HG03460 (cell line): Measurements from ENCODE around the gene LOC128125822.
"Not testable (repeated sequence)": the region's sequence is repeated elsewhere in the genome, so short reads cannot be mapped to it uniquely, and the experiment has no call there.

Source experiments
- ATAC-seq: cut with Tn5 transposase; IDR thresholded peaks from one replicate; pipeline ENCODE4 v1.9.1; 2021; ENCODE audit not compliant: unreplicated experiment

LOC128125822 gene

DNA sequence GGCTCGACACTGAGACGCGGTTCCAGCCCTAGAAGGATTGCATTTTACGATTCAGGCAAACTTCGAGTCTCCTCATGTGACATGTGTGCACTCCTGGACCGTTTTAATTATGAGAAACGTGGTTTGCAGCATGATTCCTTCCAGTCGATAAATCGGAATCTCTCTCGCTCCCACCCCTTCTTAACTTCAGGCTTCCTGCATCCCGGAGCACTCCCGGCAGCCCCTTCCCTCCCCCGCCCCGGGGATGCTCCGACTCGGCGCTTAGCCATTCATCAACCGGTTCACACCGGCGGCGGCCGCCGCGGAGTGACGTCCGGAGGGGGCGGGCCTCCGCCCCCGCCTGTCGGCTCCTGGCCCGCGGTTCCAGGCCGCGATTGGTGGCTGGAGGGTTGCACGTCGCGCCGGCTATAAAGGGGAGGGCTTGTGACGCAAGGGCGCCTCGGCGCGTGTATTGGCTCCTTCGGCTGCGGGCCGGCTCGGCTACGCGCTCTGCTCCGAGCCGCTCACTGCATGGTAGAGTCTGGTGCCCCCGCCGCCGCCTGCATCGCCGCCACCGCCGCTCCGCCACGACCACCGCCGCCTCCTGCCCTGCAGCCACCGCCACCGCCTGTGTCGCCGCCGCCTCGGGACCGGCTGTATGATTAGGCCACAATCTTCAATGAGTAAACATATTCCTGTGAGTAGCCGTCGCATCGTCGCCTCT lies at the start of gene LOC128125822, which contains the start of gene PTP4A1:
LOC128125822 (plus strand) TSS at position 437 of the 703 bp plus-strand sequence.
PTP4A1 (plus strand) TSS at position 437 of the 703 bp plus-strand sequence. CDS start 4,401 bp downstream, outside the sequence.
- peak; percentile 88 for ATAC-seq

DNA sequence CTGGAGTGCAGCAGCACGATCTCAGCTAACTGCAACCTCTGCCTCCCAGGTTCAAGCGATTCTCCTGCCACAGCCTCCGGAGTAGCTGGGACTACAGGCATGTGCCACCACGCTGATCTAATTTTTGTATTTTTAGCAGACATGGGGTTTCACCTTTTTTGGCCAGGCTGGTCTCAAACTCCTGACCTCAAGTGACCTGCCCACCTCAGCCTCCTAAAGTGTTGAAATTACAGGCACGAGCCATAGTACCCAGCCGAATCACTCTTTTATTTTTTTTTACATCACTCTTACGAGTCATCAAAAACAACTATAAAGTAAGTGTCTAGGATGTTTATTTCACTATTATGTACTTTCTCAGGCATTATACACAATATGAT lies 49.4 kb upstream of the LOC128125822 start:
- not testable (repeated sequence) for ATAC-seq

DNA sequence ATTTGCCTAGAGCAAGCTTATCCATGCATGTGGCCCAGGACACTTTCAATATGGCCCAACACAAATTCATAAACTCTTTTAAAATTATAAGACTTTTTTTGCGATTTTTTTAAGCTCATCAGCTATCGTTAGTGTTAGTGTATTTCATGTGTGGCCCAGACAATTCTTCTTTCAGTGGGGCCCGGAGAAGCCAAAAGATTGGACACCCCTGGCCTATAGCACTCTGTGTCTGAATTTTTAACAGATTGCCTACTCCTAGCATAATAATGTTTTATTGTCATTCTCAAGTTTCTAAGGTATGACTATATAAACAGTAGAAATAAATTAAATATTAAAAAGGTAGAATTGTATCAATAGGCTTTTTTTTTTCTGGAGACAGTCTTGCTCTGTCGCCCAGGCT lies 48.6 kb upstream of the LOC128125822 start:
- ATAC-seq = no peak

DNA sequence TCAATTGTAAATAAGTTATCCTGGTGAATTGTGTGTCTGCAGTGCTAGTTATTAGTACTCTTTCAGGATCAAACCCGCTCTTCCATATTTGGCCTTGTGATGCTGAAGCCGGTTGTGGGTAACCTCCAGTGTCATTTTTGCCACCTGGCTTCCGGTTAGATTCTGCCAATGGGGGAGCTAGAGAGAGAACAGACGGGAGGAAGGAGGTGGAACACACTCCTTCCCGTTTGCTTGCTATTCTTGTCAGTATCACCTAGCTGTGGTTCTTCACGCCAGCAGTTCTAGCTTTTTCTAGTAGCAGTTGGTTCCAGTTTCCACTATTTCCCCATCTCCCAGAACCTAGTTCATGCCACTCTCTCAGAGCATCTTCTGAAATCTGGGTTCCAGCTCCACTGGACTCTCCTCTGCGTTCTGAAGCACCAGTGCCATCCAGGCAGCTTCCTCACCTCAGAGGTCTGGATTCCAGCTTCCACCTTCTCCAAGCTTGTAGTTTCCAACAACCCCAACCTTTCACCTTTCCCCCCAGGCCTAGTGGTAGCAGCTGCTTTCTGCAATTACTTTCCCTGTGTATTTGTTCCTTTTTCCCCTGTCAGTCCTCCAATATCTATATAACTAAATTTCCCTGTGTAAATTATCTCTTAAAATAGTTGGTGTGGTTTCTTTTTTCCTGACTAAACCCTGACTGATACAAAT lies 46.9 kb upstream of the LOC128125822 start:
- ATAC-seq = no peak

DNA sequence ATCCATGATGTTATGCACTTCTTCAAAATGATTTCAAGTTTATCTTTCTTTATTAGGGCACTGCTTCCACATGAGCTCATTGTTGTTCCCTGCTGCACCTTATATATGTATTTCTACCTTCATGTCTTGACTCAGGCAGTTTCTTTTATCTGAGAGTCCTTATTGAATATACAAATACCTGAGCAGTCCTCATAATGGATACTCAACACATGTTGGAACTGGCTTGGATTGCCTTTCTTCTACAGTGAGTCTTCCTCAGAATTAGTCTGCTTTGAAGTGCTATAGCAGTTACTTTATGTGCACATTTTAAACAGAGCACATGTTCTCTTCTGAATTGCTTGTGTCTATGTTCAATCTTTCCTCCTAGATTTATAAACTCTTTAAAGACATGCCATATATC lies 45.3 kb upstream of the LOC128125822 start:
- ATAC-seq = no peak

DNA sequence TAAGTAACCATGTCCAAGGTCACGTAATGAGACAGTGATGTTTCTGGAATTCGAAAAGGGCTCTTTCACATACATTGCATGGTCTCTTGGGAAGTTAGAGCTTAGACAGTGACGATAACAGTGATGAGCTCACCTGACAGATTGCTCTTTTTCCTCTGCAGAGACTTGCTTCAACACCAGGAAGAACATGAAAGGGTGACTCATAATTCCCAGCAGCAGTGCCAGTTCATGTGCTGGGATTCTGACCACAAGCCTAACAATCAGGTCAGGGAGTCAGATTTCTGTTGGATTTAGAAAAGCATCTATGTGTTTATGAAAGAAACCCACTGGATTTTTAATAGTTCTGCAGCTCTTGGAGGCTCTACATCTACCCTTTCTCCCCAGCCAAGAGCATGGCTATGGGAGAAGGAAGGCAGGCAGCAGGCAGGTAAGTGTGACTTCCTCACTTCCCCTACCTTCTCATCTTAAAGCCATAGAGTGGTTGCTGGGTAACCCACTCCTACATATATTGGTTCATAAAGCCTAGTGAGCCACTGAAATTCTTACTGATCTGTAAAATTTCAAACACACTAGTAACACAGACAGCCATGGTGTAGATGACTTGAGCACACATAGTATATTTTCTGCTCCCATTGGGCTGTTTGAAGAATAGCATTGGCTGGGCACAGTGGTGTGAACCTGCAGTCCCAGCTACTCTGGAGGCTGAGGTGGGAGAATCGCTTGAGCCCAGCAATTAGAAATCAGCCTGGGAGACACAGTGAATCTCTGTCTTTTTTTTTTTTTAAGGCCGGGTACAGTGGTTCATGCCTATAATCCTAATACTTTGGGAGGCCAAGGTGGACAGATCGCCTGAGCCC lies 44.4 kb upstream of the LOC128125822 start:
- ATAC-seq = no peak

DNA sequence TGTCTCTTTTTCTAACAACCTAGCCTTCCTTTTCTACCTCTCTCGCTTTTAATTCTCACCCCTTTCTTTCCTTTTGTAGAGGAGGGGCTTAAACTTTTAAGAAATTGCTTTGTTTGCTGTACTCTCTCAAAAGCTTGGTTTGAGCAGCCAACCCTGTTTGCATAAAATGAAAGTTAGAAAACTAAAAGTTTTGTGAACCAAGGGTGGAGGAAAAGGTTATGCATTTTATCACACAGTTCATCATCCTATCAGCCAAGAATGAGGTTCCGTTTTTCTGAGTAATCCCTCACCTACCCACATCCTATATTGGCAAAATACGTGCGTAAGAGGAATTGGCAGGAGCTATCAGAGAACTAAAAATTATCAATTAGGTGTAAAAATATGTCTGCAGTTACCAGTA lies 42.8 kb upstream of the LOC128125822 start:
- ATAC-seq = no peak

DNA sequence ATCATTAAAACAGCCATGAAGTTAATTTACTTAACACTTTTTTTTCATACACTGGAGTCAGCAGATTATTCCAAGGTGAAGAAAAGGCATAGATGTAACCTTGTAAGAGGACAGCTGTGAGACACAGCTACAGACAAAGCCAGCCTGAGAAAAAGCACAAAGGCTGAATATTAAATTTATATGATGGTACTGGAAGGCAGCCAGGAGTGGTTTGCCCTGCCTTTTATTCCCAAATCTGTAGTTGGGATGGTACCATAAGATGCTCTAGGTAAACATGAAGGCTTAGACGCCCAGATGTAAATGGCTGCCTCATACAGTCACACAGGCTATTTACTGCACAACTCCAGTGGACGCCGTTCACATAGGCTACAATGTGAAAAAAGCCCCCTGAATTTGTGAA lies 42.1 kb upstream of the LOC128125822 start:
- ATAC-seq = no peak

DNA sequence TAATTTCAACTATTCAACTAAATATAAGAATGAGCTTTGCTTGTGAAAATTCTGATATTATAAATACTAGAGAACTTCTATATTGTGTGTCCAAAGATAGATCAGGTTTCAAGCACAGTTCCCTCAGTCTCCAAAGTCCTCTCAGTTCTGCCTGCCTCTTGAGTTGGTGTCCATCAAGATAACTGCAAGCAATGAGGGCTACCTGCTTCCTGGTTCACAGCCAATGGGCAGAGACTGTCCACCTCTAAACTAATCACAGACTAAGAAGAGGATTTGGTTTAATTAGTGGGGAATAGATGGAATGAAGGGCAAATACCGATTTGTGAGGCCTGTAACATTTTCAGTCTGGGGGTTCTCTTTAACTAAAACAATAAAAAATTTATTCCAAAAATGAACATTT lies 41.3 kb upstream of the LOC128125822 start:
- ATAC-seq = no peak

DNA sequence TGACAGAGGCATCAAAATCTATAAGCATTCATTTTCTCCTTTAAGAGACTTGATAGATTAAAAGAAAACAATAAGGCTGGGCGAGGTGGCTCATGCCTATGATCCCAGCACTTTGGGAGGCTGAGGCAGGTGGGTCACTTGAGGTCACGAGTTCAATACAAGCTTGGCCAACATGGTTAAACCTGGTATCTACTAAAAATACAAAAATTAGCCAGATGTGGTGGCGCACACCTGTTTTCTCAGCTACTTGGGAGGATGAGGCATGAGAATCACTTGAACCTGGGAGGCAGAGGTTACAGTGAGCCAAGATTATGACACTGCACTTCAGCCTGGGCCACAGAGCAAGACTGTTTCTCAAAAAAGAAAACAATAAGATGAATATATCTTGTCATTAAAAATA lies 39.3 kb upstream of the LOC128125822 start:
- no peak for ATAC-seq

DNA sequence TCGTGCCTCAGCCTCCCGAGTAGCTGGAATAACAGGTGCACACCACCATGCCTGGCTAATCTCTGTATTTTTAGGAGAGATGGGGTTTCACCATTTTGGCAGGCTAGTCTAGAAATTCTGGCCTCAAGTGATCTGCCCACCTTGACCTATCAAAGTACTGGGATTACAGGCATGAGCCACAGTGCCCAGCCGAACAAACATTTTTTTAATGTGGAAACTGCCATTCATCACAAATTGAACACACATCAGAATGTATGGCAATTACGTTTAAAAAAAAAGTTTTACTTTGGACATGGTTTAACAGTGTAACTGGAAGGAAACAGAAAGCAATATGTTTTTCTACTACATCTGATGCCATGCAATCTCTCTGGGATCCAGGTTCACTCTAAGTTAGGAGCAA lies 38.3 kb upstream of the LOC128125822 start:
- no peak for ATAC-seq

DNA sequence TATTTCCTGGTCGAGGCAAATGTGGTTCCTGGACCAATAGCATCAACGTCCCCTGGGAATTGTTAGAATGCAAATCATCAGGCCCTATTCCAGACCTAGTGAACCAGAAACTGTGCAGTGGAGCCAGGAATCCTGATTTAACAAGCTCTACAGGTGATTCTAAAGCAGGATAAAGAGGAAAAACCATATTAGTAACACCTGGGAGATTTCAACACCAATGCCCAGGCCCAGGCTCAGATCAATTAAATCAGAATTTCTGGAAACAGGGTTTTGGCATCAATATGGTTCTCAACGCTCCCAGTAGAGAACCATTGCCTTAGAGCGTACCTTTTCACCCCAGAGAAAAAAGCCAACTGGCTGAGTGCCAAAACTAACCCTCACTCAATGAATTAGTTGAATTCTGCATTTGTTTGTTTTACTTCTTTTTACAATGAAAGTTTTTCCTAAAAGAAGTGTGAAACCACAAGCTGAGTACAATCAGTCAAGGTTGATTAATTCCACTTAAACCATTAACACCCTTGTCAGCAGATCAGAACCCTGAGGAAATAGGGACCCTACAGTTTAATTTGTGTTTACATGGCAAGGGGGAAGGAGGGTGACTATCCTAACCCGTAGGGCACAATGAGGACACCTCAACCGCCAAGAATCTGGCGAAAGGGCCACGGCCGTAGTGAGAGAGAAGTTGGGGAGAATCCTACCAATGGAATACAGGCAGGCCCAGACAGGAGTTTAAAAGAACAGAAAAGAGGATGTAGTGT lies 34.9 kb upstream of the LOC128125822 start:
- ATAC-seq = peak; percentile 57

DNA sequence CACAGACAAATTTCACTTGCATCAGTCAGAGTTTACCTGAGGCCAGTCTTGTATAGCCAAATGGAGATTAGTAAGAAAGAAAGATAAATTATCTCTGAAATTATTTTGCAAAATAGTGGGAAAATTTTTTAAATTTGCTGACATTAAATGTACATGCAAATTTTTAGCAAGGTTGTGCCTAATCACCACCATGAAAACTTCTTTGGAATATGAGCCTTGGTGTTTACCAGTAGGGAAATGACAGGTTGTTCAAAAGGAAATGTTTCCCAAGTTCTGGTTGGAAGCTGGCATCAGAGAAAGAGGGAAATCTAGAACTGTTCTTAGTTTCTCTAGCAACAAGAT lies 34.4 kb upstream of the LOC128125822 start:
- ATAC-seq = no peak

DNA sequence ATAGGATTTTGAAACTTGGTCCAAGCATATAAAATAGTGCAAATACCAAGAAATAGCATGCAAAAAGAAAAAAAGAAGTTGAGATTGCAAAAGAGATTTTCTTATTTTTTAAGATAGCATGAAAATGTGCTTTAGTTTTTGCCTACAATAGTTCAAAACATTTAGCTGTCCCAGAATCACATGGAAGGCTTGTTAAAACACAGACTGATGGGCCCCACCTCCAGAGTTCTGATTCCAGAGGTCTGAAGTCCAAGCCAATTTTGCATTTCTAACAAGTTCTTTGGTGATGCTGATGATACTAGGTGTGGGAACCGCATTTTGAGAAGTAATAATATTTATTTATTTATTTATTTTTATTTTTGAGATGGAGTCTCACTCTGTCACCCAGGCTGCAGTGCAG lies 33.7 kb upstream of the LOC128125822 start:
- ATAC-seq = no peak

DNA sequence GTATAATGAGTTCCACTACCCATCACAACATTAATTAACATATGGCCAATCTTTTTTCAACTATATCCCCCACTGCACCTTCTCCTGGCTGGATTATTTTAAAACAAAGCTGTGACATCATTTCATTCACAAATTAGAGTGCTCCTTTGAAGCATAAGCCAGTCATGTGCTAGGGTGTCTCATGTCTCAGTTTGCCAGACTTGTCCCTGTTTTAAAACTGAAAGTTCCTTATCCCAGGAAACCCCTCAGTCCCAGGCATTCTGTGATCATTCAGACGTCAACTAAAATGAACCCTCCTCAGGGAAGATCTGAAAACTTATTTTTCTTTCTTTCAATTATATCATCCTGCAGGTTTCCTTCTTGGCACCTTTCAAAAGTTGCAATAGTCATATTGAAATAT lies 29.3 kb upstream of the LOC128125822 start:
- ATAC-seq = no peak

DNA sequence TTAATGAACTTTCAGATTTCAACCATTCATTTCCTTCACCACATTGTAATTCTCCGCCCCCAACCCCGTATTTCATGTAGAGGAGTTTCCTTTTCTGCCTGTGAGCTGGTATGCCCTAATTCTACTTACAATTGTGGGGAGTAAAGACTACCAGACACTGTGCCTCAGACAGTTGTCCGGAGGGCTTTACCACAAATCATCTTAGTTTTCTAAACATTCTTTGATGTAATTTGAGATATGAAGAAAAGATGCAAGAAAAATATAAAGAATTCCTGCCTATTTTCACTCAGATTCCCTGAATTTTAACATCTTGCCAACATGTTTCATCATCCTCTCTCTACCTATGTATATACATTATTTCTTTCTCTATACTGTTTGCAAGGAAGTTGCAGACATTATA lies 28.3 kb upstream of the LOC128125822 start:
- ATAC-seq = no peak

DNA sequence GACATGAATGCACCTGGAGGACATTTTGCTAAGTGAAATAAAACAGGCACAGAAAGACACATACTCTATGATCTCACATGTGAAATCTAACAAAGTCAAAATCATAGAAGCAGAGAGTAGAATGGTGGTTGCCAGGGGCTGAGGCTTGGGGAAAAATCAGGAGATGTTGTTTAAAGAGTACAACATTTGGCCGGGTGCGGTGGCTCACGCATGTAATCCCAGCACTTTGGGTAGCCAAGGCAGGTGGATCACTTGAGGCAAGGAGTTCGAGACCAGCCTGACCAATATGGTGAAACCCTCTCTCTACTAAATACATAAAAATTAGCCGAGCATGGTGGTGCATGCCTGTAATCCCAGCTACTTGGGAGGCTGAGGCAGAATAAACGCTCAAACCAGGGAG lies 26.0 kb upstream of the LOC128125822 start:
- ATAC-seq = no peak

DNA sequence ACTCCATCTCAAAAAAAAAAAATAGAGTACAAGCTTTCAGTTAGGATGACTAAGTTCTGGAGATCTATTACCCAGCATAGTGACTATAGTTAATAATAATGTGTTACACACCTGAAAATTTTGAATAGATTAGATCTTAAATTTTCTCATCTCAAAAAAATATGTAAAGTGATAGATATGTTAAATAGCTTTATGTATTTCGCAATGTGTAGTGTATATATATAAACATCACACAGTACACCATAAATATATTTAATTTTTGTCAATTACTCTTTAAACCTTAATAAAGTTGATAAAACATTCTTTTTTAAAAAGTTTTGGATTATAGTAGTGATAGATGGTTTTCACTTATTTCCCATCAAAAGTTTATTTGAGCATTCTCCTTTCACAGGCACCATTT lies 25.6 kb upstream of the LOC128125822 start:
- ATAC-seq = no peak

DNA sequence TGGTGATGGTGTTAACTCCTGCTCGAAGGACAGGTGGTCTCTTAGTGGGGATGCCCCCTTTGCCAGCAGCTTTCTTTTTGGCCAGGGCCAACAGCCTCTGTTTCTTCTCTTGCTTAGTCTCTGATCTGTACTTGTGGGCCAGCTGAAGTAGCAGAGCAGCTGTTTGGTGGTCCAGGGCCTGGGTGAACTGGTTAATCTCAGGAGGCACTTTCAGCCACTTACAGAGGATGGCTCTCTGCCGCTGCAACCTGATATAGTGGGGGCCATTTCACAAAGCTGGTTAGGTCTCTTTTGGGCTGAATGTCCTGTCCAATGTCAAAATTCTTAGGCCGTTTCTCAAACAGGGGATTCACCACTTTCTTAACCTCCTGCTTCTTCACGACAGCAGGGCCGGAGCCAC lies 23.2 kb upstream of the LOC128125822 start:
- ATAC-seq = no peak

DNA sequence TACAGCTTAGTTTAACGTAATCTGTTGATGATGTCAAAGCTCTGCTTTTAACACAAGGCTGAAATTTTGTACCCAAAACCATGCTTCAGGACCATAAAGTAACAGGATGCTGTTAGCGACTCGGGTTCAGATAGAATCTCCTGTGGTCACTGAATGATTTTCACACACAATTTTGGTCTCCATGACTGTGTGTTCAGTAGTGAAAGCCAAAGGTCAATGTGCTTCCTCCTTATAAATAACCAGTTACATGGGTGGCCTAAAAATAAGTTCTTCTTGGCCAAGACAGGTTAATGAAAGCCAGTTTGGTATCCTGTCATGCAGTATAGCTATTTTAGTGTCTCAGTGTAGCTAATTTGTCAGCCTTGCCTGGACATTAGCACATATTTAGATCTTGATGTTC lies 19.1 kb upstream of the LOC128125822 start:
- peak; percentile 98 for ATAC-seq

DNA sequence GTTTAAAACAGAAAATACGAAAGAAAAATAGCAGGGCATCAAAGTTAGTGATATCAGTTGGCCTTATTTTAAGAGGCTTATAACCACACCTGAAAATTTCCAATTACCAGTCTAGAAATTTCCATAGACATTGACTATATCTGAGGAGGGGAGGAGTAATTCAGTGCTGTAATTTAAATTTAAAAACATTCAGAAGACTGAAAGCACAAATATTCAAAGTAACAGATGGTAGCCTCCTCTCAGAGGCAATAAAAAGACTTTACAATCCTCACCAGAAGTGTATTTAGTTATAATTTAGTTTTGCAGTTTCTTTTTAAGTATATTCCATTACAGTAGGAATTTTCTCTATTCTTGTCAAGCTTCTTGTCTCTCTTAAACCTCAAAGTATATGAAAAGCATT lies 18.4 kb upstream of the LOC128125822 start:
- ATAC-seq = no peak
